ENCODE results near the gene SLC16A10.
"Not testable (repeated sequence)": the region's sequence is repeated elsewhere in the genome, so short reads cannot be mapped to it uniquely, and the experiment has no call there.

Gene SLC16A10

GRCh38 chr6:111134236-111134869, 47.0 kb downstream of the SLC16A10 start:
- not testable (repeated sequence) for DNase-seq

GRCh38 chr6:111137489-111138093, 50.3 kb downstream of the SLC16A10 start:
- DNase-seq = not testable (repeated sequence)

- no peak for DNase-seq
These were observed 60.1 kb downstream of the SLC16A10 start for GRCh38 chr6:111147440-111147839.

DNA sequence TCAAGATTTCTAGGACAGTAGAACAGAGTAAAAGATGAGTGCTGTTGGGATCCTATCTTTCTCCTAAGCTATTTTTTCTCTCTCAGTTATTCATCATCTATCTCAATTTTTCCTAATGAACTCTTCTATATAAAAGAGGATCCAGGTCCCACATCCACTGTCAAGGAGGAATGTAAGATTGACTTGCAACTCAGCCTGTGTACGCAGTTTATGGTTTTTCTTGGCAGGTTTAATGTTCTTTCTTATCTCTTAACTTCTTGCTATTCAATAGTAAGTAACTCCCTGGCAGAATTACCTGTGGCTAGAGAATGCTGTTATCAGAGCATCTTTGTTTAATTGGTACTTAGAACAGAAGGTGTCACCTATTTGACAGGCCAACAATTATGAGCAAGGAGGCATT, 60.8 kb downstream of the SLC16A10 start:
- no peak for DNase-seq

DNA sequence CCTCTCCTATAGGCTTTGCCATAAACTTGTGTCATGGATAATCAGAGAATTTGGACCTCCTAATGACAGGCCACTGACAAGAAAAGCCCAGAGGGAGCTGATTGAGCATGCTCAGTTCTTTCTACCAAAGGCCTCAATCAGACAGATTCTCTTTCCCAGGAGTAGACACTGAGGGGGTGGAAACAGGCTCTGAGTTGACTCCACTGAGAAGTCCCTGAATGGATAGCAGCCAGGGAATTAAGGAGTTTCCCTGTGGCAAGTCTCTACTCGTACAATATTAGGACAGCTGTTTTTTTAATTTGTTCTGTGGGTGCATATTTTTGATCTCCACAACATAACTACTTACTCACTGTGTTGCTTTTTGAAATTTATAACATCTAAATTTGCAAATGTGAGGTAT, 63.3 kb downstream of the SLC16A10 start:
- no peak for DNase-seq

- peak; percentile 16 for DNase-seq
These were observed 67.7 kb downstream of the SLC16A10 start for GRCh38 chr6:111154981-111155380.

- DNase-seq = no peak
These were observed 70.1 kb downstream of the SLC16A10 start for GRCh38 chr6:111157412-111157811.

DNA sequence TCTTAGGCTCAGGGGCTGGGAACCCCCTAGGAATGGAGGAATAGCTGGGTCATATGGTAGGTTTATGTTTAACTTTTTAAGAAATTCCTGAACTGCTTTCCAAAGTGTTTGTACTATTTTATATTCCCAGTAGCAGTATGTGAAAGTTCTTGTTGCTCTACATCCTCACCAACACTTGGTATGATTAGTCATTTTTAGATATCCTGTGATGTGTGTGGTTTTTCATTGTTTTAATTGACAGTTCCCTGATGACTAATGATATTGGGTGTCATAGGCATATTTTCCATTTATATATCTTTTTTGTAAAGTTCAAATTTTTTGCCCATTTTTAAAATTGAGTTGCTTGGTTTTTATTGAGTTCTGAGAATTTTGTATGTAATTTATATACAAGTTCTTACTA, 72.3 kb downstream of the SLC16A10 start:
- peak; percentile 21 for DNase-seq

DNA sequence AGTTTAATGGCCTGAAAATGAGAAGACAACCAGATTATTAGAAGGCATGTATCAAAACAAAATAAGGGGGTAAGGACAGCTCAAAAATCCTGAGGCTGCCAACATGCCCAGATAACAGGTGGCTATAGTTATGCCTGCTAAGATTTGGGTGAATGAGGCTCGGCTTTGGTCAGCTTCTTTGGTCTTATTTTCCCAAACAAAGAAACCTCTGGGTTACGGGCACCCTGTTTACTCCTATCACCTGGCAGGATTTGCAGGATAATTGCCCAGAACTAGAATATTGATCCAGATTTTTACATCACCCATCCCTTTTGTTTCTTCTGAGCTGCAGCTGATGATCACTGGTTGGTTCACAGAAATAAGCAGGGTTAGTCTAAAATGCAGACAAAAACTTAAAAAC, 74.3 kb downstream of the SLC16A10 start:
- no peak for DNase-seq

DNA sequence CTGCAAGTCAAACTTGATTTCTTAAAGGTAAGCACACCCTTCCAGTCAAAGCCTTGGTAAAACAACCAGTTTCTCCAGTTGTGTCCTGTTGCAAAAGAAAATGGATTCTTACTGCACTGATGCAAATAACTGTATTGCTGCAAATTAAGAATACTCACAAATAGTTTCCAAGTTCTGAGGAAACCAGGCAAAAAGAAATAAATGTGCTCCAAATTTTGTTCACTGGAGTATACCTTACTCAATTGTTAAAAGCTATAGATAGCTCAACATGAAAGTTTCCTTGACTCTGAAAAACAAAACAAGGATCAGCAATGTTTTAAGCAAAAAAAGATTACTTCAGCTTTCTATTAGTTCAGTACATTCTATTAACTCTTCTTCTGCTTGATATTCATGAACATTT, 75.2 kb downstream of the SLC16A10 start:
- DNase-seq = no peak

DNA sequence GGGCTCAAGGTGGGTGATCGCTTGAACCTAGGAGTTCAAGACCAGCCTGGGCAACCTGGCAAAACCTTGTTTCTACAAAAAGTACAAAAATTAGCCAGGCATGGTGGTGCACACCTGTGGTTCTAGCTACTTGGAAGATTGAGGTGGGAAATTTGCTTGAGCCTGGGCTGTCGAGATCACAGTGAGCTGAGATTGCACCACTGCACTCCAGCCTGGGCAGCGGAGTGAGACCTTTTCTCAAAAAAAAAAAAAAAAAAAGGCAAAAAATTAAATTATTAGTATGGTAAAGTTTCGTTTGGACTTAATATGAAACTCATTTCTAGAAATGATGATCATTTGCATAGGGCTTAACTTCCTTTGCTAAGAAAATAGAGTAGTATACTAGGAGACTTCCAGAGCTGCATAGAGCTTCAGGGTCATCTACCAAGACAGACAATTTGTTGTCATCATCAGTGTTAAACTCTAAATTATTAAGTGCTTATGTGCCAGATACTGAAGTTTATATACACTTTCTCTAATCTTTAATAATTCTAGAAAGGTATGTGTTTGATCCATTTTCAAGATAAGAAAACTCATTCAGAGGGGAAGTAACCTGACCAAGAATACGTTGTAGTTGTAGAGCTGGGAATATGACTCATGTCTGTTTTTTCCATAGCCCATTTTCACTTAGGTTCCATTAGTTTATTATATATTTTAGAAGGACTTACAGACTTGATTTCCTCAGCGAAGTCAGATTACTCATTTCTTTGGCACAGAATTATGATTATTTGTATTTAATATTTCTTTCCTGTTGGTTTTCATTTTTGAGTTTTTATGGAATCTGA, 84.5 kb downstream of the SLC16A10 start:
- no peak for DNase-seq

DNA sequence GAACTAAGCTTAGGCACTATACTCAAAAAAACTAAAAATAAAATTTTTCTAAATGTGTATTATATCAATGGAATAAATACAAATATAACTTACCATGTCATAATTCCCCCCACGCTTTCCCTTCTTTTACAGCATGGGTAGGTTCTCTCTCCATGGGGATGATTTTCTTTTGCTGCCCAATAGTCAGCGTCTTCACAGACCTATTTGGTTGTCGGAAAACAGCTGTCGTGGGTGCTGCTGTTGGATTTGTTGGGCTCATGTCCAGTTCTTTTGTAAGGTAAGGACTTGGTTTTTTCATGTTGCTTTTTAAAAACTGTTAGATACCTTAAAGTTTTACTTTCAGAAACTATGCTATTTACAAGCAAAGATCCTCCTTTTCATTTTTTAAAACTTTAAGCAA, 85.3 kb downstream of the SLC16A10 start:
- DNase-seq = no peak

GRCh38 chr6:111173341-111173740, 86.0 kb downstream of the SLC16A10 start:
- DNase-seq = no peak

- DNase-seq = no peak
These were observed 86.6 kb downstream of the SLC16A10 start for GRCh38 chr6:111173946-111174345.

DNA sequence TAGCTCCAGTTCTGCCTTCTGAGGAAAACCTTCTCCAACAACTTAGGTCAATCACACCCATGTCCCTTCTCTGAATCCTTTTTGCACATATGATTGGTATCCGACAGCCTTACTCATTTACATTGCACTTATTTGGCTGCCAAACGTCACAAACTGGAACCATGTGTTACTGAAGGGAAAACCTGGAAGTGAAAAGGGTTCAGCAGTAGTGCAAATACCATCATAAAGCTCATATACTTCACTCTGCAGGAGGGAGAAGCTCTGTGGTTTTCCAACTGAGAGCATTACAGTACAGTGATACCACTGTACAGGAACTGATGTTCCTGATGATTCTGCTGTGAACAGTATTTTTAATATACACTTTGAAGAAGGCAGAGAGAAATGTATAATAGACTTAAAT, 87.8 kb downstream of the SLC16A10 start:
- peak; percentile 20 for DNase-seq

DNA sequence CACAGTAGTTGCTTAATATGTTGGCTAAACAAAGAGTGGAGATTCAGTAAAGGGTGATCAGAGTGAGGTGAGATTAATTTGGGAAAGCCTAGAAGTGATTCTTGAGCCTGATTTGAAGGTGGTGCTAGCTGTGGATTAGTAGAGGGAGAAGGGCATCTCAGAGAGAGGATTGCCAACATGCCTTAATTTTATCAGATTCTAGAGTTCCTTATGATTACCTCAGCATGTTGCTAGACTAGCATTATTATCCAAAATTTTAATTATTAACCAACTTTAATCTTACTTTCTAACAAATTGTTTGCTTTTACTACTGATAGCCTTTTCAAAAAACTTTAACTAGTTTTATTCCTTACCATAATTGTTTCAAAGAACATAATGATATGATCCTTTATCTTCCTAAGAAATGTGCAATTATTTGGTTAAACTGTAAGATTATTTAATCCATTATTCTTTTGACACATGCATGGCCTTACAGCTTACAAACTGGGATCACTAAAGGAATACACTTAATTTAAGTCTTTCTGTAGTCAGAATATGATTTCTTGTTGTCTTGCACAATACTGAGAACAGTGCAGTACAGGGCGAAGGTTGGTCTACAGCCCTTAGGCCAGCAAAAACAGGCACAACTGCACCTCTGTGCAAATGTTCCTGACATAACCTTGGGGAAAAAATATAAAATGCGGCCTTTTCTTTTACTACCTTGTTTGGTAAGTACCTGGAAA, 88.9 kb downstream of the SLC16A10 start:
- DNase-seq = no peak

DNA sequence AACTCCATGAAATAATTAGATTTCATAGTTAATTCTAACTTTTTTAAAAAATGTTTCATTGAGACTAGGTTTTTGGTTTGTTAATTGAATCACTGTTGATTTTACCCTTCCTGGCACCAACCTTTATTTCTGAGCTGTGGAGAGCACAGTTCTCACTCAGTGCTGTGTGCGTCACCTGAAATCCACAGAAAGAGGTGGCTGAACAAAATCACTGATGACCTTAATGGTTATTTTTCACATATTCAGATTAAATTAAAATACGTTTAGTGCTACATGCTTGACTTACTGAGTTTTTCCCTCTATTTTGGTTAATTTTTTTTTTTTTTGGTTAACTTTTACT, 89.4 kb downstream of the SLC16A10 start:
- DNase-seq = no peak

DNA sequence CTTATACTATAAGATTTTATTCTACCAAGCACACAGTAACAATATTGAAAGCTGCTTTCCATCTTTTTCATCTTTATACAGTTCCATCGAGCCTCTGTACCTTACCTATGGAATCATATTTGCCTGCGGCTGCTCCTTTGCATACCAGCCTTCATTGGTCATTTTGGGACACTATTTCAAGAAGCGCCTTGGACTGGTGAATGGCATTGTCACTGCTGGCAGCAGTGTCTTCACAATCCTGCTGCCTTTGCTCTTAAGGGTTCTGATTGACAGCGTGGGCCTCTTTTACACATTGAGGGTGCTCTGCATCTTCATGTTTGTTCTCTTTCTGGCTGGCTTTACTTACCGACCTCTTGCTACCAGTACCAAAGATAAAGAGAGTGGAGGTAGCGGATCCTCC, 89.8 kb downstream of the SLC16A10 start:
- no peak for DNase-seq

DNA sequence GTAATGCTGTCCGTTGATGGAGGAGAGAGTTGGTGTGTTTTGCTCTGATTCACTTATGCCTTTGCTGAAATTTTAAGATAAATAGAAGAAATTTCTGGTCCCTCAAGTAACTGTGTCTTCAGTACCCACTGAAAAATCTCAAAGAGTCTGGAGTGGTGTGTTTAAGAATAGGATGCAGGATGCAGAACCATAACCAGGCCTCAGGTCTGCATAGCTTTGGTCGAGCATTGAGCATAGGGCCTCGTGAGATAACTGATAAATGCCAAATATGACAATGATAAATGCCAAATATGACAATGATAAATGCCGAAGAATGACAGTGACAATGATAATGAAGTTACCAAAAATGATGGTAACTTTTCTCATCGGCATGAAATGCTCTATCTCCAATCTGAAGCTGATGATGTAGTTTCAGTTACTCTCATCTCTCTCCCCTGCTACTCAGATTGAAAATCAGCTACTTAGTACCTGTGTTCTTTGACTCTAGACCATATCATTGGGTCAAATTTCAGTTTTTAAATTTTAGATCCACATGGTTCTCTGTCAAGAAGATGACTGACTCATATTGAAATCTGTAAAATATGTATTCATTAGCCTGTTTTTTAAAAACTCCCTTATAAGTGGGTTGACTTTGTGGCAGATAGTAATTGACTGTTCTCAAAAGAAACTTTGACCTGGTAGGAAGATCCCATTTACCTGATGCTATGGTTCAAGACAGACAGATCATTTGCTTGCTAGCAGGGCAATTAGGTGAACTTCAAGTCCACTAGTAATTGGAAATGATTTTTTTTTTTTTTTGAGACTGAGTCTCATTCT, 96.6 kb downstream of the SLC16A10 start:
- DNase-seq = no peak

GRCh38 chr6:111184827-111185532, 97.7 kb downstream of the SLC16A10 start:
- DNase-seq = peak; percentile 9

DNA sequence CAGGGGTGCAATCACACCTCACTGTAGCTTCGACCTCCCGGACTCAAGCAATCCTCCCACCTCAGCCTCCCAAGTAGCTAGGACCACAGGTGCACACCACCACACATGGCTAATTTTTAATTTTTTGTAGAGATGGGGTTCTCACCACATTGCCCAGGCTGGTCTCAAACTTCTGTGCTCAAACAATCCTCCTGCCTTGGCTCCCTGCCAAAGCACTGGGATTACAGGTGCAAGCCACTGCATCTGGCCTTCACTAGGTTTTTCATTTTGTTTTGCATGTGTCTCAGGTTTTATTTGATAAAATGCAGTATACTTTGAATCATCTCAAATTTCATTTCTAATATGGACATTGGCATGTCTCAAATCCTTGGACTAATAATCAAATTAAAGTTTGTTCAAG, 98.7 kb downstream of the SLC16A10 start:
- DNase-seq = no peak

DNA sequence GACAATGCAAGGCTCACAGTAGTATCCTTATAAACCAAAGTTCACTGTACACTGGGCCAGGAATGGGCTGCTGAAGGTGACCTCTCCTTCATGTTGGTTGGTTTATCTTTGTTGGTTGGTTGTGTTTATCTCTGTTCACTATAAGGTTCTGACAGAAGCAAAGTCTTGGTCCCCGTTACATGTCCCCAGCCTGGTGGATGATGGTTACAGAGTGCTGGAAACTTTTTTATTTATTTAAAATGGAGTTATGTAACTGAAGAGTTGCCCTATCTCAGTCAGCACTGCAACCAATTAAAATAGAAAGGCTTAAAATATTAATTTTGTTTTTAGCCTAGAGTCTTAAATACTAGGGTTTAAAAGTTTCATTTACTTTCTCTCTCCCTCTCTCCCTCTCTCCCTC, 100.6 kb downstream of the SLC16A10 start:
- DNase-seq = no peak
